ENCODE measurements around the gene ELL2. TPM values are rescaled to one million over a fixed set of nuclear protein-coding genes. Genes with fewer than 3 reads are reported as not detected.

ELL2 gene
- total and polyA plus RNA-seq, 2 donors from 2014 or later: 10.1 to 37.2 TPM

DNA sequence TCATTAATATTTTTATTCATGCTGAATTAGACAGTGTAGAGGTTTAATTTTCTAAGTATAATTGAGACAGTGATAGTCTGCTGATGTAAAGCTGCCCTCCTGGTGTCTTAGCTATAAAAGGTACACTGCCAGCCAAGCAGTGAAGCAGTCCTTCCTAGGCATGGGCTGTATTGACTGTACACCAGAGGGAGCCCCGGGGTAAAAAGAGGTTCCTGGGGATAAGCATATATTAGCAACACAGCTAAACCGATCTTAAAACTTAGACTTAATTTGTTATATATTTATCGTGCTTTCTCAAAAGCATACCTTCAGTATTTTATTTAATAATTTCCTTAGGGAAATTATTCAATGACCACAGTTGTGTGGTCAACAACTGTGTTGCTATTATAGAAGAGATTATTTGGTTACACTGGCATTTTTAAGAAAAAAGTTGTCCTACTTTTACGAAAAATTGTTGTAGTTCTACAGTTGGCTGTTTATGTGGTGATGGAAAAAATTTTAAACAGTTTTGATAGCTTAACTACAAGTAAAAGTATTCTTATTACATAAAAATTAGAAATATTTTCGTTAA, 68.8 kb downstream of the ELL2 start:
- FAIRE-seq (no peak), DNase-seq (no peak)
- no peak overlapping the region for H3K27ac ChIP-seq (ENCODE audit: low read depth in 2 of 2, low read length in 2 of 2)
- TF ChIP-seq, protein P1, sequence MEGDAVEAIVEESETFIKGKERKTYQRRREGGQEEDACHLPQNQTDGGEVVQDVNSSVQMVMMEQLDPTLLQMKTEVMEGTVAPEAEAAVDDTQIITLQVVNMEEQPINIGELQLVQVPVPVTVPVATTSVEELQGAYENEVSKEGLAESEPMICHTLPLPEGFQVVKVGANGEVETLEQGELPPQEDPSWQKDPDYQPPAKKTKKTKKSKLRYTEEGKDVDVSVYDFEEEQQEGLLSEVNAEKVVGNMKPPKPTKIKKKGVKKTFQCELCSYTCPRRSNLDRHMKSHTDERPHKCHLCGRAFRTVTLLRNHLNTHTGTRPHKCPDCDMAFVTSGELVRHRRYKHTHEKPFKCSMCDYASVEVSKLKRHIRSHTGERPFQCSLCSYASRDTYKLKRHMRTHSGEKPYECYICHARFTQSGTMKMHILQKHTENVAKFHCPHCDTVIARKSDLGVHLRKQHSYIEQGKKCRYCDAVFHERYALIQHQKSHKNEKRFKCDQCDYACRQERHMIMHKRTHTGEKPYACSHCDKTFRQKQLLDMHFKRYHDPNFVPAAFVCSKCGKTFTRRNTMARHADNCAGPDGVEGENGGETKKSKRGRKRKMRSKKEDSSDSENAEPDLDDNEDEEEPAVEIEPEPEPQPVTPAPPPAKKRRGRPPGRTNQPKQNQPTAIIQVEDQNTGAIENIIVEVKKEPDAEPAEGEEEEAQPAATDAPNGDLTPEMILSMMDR (IDR thresholded peaks at IDR 0.05; ENCODE audit: borderline replicate concordance, extremely low read depth, insufficient read depth): no peak
- H3K9me3 ChIP-seq (ENCODE audit: control insufficient read depth in 2 of 3, insufficient read depth in 1 of 3, low read length in 3 of 3): no peaks in the 10 kb centered on the region
- H3K9ac ChIP-seq (ENCODE audit: low read length in 3 of 3): no peak overlapping the region
- peaks cover 0 to 9% (median 3%) of the 10 kb centered on the region in 3 donors for H3K4me1 ChIP-seq (ENCODE audit: control insufficient read depth in 2 of 3, insufficient read depth in 2 of 3, low read depth in 1 of 3, low read length in 3 of 3)
- peaks cover 0 to 29% (median 13%) of the 10 kb centered on the region in 3 donors for H3K36me3 ChIP-seq (ENCODE audit: control insufficient read depth in 2 of 3, insufficient read depth in 3 of 3, low read length in 3 of 3)
- H3K4me3 ChIP-seq (ENCODE audit: low read length in 3 of 3): no peak overlapping the region
- no peaks in the 10 kb centered on the region for H3K27me3 ChIP-seq (ENCODE audit: control insufficient read depth, insufficient read depth, low read length)
- intact Hi-C loops (cut with DNase I): no loop called here

DNA sequence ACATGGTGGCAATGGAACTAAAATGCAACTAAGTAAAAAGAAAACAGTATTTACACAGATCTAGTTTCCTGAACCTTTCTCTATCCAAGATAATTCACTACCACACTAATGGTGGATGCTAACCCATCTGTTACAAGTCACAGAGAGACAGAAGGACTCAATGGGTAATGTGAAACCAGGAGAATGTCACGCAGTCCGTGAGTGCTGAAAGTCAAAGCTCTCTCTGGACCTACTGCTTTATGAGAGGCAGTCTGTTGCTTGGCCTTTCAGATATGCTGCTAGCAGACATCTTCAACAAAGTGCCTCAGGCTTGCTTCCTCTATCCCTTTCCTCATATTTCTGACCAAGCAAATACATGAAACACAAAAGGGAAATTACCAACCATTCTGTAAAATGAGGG, 70.2 kb downstream of the ELL2 start:
- no peaks in the 10 kb centered on the region for H3K9me3 ChIP-seq (ENCODE audit: control insufficient read depth in 2 of 3, insufficient read depth in 1 of 3, low read length in 3 of 3)
- H3K36me3 ChIP-seq (ENCODE audit: control insufficient read depth in 2 of 3, insufficient read depth in 3 of 3, low read length in 3 of 3): peaks cover 0 to 30% (median 13%) of the 10 kb centered on the region in 3 donors
- intact Hi-C loops (cut with DNase I): no loop called here
- TF ChIP-seq, protein P1 (IDR thresholded peaks at IDR 0.05; ENCODE audit: borderline replicate concordance, extremely low read depth, insufficient read depth): no peak
- H3K27me3 ChIP-seq (ENCODE audit: control insufficient read depth, insufficient read depth, low read length): no peaks in the 10 kb centered on the region
- DNase-seq (peak in 1 of 5 donors; percentile 48), FAIRE-seq (no peak)
- H3K4me1 ChIP-seq (ENCODE audit: control insufficient read depth in 2 of 3, insufficient read depth in 2 of 3, low read depth in 1 of 3, low read length in 3 of 3): no peaks in the 10 kb centered on the region
- no peak overlapping the region for H3K4me3 ChIP-seq (ENCODE audit: low read length in 3 of 3)
- no peak overlapping the region for H3K9ac ChIP-seq (ENCODE audit: low read length in 3 of 3)
- H3K27ac ChIP-seq (ENCODE audit: low read depth in 2 of 2, low read length in 2 of 2): no peak overlapping the region

DNA sequence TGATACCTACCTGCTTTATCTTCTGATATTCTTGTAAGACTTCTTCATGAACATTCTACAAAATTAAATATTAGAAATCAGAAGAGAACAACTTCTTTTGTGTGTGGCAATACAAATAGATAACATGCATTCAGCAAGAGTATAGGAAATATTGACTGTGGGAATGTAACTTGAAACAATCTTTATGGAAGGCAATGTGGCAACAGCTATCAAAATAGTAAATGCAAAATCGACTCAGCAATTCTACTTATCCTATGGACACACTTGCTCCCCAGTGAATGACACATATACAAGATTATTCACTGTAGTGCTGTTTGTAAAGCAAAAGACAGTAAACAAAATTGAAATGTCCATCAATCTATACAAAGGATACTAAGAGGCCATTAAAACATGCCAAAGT, 72.6 kb downstream of the ELL2 start:
- DNase-seq (no peak), FAIRE-seq (no peak)
- intact Hi-C loops (cut with DNase I): no loop called here
- Histone ChIP-seq H3K4me3 (ENCODE audit: low read length in 3 of 3) (no peak overlapping the region), H3K4me1 (ENCODE audit: control insufficient read depth in 2 of 3, insufficient read depth in 2 of 3, low read depth in 1 of 3, low read length in 3 of 3) (no peaks in the 10 kb centered on the region), H3K27me3 (ENCODE audit: control insufficient read depth, insufficient read depth, low read length) (no peaks in the 10 kb centered on the region), H3K36me3 (ENCODE audit: control insufficient read depth in 2 of 3, insufficient read depth in 3 of 3, low read length in 3 of 3) (peaks cover 0 to 18% (median 13%) of the 10 kb centered on the region in 3 donors), H3K9me3 (ENCODE audit: control insufficient read depth in 2 of 3, insufficient read depth in 1 of 3, low read length in 3 of 3) (no peaks in the 10 kb centered on the region), H3K27ac (ENCODE audit: low read depth in 2 of 2, low read length in 2 of 2) (no peak overlapping the region), H3K9ac (ENCODE audit: low read length in 3 of 3) (no peak overlapping the region)
- TF ChIP-seq, protein P1 (IDR thresholded peaks at IDR 0.05; ENCODE audit: borderline replicate concordance, extremely low read depth, insufficient read depth): no peak

DNA sequence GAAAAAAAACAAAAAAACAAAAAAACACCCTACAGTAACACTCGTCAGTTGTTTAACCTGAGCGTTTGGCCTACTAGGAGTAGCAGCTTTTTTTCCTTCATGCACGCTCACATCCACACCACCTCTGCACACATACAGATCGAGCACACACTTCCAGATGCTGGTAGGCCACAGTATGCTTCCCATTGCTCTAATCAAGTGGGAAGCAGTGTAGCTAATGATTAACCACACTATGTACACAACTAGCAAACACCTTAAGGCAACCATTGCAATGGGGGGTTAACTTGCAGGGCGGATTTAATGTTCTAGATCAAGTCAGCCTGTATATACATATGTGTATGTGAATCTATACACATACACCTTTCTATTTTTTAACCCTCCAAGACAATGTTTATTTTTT, 73.7 kb downstream of the ELL2 start:
- Histone ChIP-seq H3K9ac (ENCODE audit: low read length in 3 of 3) (no peak overlapping the region), H3K27ac (ENCODE audit: low read depth in 2 of 2, low read length in 2 of 2) (no peak overlapping the region), H3K9me3 (ENCODE audit: control insufficient read depth in 2 of 3, insufficient read depth in 1 of 3, low read length in 3 of 3) (no peaks in the 10 kb centered on the region), H3K27me3 (ENCODE audit: control insufficient read depth, insufficient read depth, low read length) (no peaks in the 10 kb centered on the region), H3K4me3 (ENCODE audit: low read length in 3 of 3) (no peak overlapping the region), H3K4me1 (ENCODE audit: control insufficient read depth in 2 of 3, insufficient read depth in 2 of 3, low read depth in 1 of 3, low read length in 3 of 3) (no peaks in the 10 kb centered on the region), H3K36me3 (ENCODE audit: control insufficient read depth in 2 of 3, insufficient read depth in 3 of 3, low read length in 3 of 3) (peaks cover 0 to 18% (median 13%) of the 10 kb centered on the region in 3 donors)
- DNase-seq (no peak), FAIRE-seq (no peak)
- intact Hi-C loops (cut with DNase I): no loop called here
- TF ChIP-seq, protein P1 (IDR thresholded peaks at IDR 0.05; ENCODE audit: borderline replicate concordance, extremely low read depth, insufficient read depth): no peak
